GM04503 (cell line): ENCODE measurements around the gene GJA5.

Experiments
- DNase-seq: peaks from one replicate; pipeline ENCODE4 v3.0.0-alpha.2; 2012; ENCODE audit warnings: low read depth

The GJA5 gene

GRCh38 chr1:147729315-147729714 is 31.1 kb downstream of the GJA5 start:
- DNase-seq: no peak

GRCh38 chr1:147726168-147726567 is 34.2 kb downstream of the GJA5 start:
- DNase-seq: no peak

- no peak for DNase-seq
Observed at GRCh38 chr1:147725685-147726084, 34.7 kb downstream of the GJA5 start.

GRCh38 chr1:147723691-147724323 is 36.6 kb downstream of the GJA5 start:
- no peak for DNase-seq

- no peak for DNase-seq
Observed at GRCh38 chr1:147722124-147722523, 38.3 kb downstream of the GJA5 start.

- DNase-seq: no peak
Observed at GRCh38 chr1:147721716-147722115, 38.7 kb downstream of the GJA5 start.

- no peak for DNase-seq
Observed at GRCh38 chr1:147720557-147720956, 39.8 kb downstream of the GJA5 start.

- no peak for DNase-seq
Observed at GRCh38 chr1:147719711-147720225, 40.6 kb downstream of the GJA5 start.

GRCh38 chr1:147719029-147719698 is 41.2 kb downstream of the GJA5 start:
- no peak for DNase-seq

- DNase-seq: no peak
Observed at GRCh38 chr1:147717706-147718097, 42.7 kb downstream of the GJA5 start.

GRCh38 chr1:147717051-147717705 is 43.2 kb downstream of the GJA5 start:
- DNase-seq: no peak

- DNase-seq: no peak
Observed at GRCh38 chr1:147712605-147713004, 47.8 kb downstream of the GJA5 start.
